ENCODE data around the gene SLC22A23. TPM values are rescaled to one million over a fixed set of nuclear protein-coding genes. Genes with fewer than 3 reads are reported as not detected.

The SLC22A23 gene
- total RNA-seq, 1 donor, result 18.1 TPM

- Histone ChIP-seq H3K4me3 (ENCODE audit: insufficient read depth, low read length) (no peak overlapping the region), H3K36me3 (ENCODE audit: insufficient read depth, low read length) (peaks cover 11% of the 10 kb centered on the region), H4K20me1 (ENCODE audit: insufficient read depth, low read length) (no peaks in the 10 kb centered on the region), H3K4me2 (ENCODE audit: insufficient read depth, low read length) (no peak overlapping the region), H3K79me2 (ENCODE audit: insufficient read depth, low read length) (no peaks in the 10 kb centered on the region), H3K4me1 (ENCODE audit: insufficient read depth, low read length) (peaks cover 6% of the 10 kb centered on the region), H3K27me3 (ENCODE audit: insufficient read depth, low read length) (no peaks in the 10 kb centered on the region), H3K9me3 (ENCODE audit: low read depth, low read length) (no peaks in the 10 kb centered on the region), H3K27ac (ENCODE audit: low read depth, low read length) (no peak overlapping the region), H2AFZ (ENCODE audit: low read length) (no peak overlapping the region)
- DNase-seq (ENCODE audit: insufficient read length, low spot score, missing footprints), result peak; percentile 51
- TF ChIP-seq CTCF (IDR thresholded peaks at IDR 0.05; ENCODE audit: extremely low read depth, low read depth, low read length), result no peak
Measured at GRCh38 chr6:3276174-3277167, 180.4 kb downstream of the SLC22A23 start.

- Histone ChIP-seq H4K20me1 (ENCODE audit: insufficient read depth, low read length) (peaks cover 4% of the 10 kb centered on the region), H3K9me3 (ENCODE audit: low read depth, low read length) (no peaks in the 10 kb centered on the region), H3K27ac (ENCODE audit: low read depth, low read length) (no peak overlapping the region), H3K27me3 (ENCODE audit: insufficient read depth, low read length) (no peaks in the 10 kb centered on the region), H3K4me2 (ENCODE audit: insufficient read depth, low read length) (no peak overlapping the region), H3K36me3 (ENCODE audit: insufficient read depth, low read length) (peaks cover 27% of the 10 kb centered on the region), H2AFZ (ENCODE audit: low read length) (no peak overlapping the region), H3K79me2 (ENCODE audit: insufficient read depth, low read length) (peaks cover 4% of the 10 kb centered on the region), H3K4me1 (ENCODE audit: insufficient read depth, low read length) (no peaks in the 10 kb centered on the region), H3K4me3 (ENCODE audit: insufficient read depth, low read length) (no peak overlapping the region)
- TF ChIP-seq CTCF (IDR thresholded peaks at IDR 0.05; ENCODE audit: extremely low read depth, low read depth, low read length), result no peak
- no peak for DNase-seq (ENCODE audit: insufficient read length, low spot score, missing footprints)
Measured at GRCh38 chr6:3273707-3274521, 182.9 kb downstream of the SLC22A23 start.

GRCh38 chr6:3272911-3273547 lies 183.8 kb downstream of the SLC22A23 start:
- Histone ChIP-seq H3K9me3 (ENCODE audit: low read depth, low read length) (no peaks in the 10 kb centered on the region), H3K27ac (ENCODE audit: low read depth, low read length) (no peak overlapping the region), H4K20me1 (ENCODE audit: insufficient read depth, low read length) (peaks cover 8% of the 10 kb centered on the region), H3K79me2 (ENCODE audit: insufficient read depth, low read length) (peaks cover 4% of the 10 kb centered on the region), H3K4me1 (ENCODE audit: insufficient read depth, low read length) (no peaks in the 10 kb centered on the region), H2AFZ (ENCODE audit: low read length) (no peak overlapping the region), H3K4me3 (ENCODE audit: insufficient read depth, low read length) (no peak overlapping the region), H3K27me3 (ENCODE audit: insufficient read depth, low read length) (no peaks in the 10 kb centered on the region), H3K36me3 (ENCODE audit: insufficient read depth, low read length) (peaks cover 28% of the 10 kb centered on the region), H3K4me2 (ENCODE audit: insufficient read depth, low read length) (no peak overlapping the region)
- no peak for TF ChIP-seq CTCF (IDR thresholded peaks at IDR 0.05; ENCODE audit: extremely low read depth, low read depth, low read length)
- no peak for DNase-seq (ENCODE audit: insufficient read length, low spot score, missing footprints)

Data from osteoblast (primary cell).